Activated CD4-positive, alpha-beta T cell treated with anti-CD3 and anti-CD28 coated beads, Interleukin-2, amount 10 ng/mL, durations not matched to agents 24 days and 14 days (primary cell): Measurements from ENCODE around the gene CARNS1. TPM values are rescaled to one million over a fixed set of nuclear protein-coding genes. Genes with fewer than 3 reads are reported as not detected.
"Not testable (repeated sequence)": the region's sequence is repeated elsewhere in the genome, so short reads cannot be mapped to it uniquely, and the experiment has no call there.

Experiments used
- DNase-seq: peaks from one replicate; pipeline ENCODE4 v3.0.0; 2022
- H3K27ac Mint-ChIP-seq: one replicate; pipeline ENCODE4 v1.8.0; 2022; ENCODE audit warnings: mild to moderate bottlenecking, mixed read lengths
- H3K27me3 Mint-ChIP-seq: one replicate; pipeline ENCODE4 v1.8.0; 2022; ENCODE audit warnings: mixed read lengths
- H3K36me3 Mint-ChIP-seq: one replicate; pipeline ENCODE4 v1.8.0; 2022; ENCODE audit warnings: low read depth, mild to moderate bottlenecking, mixed read lengths
- H3K4me1 Mint-ChIP-seq: one replicate; pipeline ENCODE4 v1.8.0; 2021; ENCODE audit warnings: mixed read lengths
- H3K4me3 Mint-ChIP-seq: one replicate; pipeline ENCODE4 v1.8.0; 2022; ENCODE audit warnings: mild to moderate bottlenecking, moderate library complexity, mixed read lengths
- H3K9me3 Mint-ChIP-seq: one replicate; pipeline ENCODE4 v1.8.0; 2021; ENCODE audit warnings: mixed read lengths
- intact Hi-C: fragments of 100-400 bp; cut with micrococcal nuclease; formaldehyde crosslinking; loops from one replicate; pipeline ENCODE4 v1.15.1; 2023
- total RNA-seq: library from RNA; stranded (reverse); gene quantifications from 2 replicates; pipeline ENCODE4 v1.2.3, GENCODE V29; 2022

CARNS1 gene
- total RNA-seq, 1 donor from 2014 or later: 0.77 TPM

DNA sequence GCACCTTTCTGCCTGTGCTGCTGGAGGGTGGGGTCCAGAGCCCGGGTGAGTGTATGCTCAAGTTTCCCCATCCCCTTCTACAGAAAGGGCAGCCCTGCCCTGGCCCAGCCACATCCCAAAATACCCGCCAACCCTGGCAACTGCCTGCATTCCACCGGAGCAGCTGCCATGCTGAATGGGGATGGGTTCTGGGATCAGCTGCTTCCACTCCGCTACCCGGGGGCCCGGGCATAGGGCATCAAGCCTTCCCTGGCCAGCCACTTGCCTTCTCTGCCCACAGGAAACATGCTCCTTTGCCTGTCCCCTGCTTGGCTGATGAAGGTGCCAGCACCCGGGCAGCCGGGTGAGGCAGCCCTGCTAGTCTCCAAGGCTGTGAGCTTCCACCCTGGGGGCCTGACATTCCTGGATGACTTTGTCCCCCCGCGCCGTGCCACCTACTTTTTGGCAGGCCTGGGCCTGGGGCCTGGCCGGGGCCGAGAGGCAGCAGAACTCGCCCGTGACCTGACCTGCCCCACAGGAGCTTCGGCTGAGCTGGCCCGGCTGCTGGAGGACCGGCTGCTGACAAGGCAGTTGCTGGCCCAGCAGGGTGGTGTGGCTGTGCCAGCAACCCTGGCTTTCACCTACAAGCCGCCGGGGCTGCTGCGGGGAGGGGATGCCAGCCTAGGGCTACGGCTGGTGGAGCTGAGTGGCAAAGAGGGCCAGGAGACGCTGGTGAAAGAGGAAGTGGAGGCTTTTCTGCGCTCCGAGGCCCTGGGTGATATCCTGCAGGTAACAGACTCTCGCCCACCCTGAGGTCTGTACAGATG, 3.2 kb downstream of the CARNS1 start:
- Mint-ChIP-seq H3K36me3 (no peaks in the 10 kb centered on the region), H3K27ac (no peak overlapping the region), H3K4me1 (peaks cover 27% of the 10 kb centered on the region), H3K27me3 (peaks cover 15% of the 10 kb centered on the region), H3K4me3 (peak overlapping the region; percentile 68), H3K9me3 (no peaks in the 10 kb centered on the region)
- intact Hi-C loops: no loop called here
- no peak for DNase-seq

DNA sequence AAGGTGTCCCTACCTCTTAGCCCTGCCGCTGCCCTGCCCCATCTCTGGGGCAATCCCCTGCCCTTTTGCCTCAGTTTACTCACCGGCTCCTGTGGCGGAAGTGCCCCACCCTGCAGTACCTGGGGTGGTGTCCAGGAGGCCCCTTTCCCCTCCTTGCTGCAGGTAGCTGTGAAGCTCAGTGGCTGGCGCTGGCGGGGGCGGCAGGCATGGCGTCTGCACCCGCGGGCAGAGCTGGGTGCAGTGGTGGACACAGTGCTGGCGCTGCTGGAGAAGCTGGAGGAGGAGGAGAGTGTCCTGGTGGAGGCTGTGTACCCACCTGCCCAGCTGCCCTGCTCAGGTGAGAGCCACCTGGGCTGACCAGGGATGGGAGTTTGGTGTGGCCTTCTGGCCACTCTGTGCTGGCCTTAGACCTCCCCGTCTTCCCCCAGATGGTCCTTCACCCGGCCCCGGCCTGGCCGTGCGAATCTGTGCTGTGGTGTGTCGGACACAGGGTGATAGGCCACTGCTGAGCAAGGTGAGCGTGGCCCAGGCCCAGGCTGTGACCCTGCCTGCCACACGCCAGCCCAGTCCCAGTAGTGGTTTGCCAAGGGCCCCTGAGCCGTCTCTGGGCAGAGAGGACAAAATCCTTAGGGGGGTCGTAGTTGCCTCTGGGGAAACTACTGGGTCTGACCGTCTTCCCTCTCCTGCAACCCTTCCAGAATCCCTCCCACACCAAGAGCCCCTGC, 4.0 kb downstream of the CARNS1 start:
- Mint-ChIP-seq H3K27ac (no peak overlapping the region), H3K4me3 (peak overlapping the region; percentile 77), H3K36me3 (no peaks in the 10 kb centered on the region), H3K4me1 (peaks cover 28% of the 10 kb centered on the region), H3K9me3 (no peaks in the 10 kb centered on the region), H3K27me3 (peaks cover 15% of the 10 kb centered on the region)
- intact Hi-C loops: loop anchor here (10.0 kb wide), 1 partner anchor 185 kb away; the partner anchor contains the start of gene NDUFV1
- no peak for DNase-seq

DNA sequence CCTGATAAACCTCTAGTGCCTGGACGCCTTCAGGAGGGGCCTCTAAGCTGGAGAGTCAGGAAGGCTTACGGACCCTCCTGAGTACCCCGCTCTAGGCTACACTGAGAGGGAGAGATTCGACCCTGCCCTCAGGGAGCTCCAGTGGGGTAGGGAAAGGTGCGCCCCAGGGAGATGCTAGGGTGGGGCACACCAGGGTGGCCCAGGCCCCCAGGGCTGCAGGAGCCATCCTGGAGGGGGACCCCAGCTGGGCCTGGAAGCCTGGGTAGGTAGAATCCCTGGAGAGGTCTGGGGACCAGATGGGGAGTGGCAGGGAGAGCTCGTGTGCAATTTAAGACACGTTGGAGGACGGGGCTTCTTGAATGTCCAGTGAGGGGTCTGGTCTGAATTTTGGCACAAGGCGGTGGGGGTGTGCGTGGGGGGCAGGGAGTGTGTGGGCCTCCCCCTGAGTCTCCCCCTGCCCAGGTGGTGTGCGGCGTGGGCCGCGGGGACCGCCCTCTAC, 4.7 kb downstream of the CARNS1 start:
- Mint-ChIP-seq H3K27me3 (peaks cover 13% of the 10 kb centered on the region), H3K4me3 (peak overlapping the region; percentile 77), H3K36me3 (no peaks in the 10 kb centered on the region), H3K4me1 (peaks cover 34% of the 10 kb centered on the region), H3K27ac (peak overlapping the region; percentile 66), H3K9me3 (no peaks in the 10 kb centered on the region)
- intact Hi-C loops: loop anchor here (10.0 kb wide), 1 partner anchor 185 kb away; the partner anchor contains the start of gene NDUFV1
- no peak for DNase-seq

DNA sequence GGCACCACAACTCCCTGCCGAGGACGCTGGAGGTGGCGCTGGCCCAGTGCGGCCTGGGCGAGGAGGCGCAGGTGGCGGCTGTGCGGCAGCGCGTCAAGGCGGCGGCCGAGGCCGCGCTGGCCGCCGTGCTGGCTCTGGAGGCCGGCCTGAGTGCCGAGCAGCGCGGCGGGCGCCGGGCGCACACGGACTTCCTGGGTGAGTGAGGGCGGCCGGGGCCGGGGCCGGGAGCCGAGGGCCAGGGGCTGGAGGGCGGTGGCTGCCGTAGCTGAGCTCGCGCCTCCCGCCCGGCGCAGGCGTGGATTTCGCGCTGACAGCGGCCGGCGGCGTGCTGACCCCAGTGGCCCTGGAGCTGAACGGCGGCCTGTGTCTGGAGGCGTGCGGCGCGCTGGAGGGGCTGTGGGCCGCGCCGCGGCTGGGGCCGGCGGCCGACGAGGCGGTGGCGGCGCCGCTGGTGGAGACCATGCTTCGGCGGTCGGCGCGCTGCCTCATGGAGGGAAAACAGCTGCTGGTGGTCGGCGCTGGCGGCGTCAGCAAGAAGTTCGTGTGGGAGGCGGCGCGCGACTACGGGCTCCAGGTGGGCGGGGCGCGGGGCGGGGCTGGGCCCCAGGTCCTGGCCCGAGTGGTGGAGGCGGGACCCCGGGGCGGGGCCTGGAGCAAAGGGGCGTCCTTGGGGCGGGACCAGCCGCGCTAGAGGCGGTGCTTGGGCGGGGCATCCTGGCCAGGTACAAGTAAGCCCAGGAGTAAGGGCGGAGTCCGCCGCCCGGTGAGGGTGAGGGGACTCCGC, 5.4 kb downstream of the CARNS1 start:
- Mint-ChIP-seq H3K9me3 (no peaks in the 10 kb centered on the region), H3K27ac (peak overlapping the region; percentile 72), H3K4me1 (peaks cover 36% of the 10 kb centered on the region), H3K36me3 (no peaks in the 10 kb centered on the region), H3K4me3 (peak overlapping the region; percentile 77), H3K27me3 (peaks cover 12% of the 10 kb centered on the region)
- intact Hi-C loops: loop anchor here (1.0 to 10.0 kb wide), 2 partner anchors 20 to 184 kb away; partner anchors contain the start of genes NDUFV1 and PPP1CA
- DNase-seq: peak; percentile 99

DNA sequence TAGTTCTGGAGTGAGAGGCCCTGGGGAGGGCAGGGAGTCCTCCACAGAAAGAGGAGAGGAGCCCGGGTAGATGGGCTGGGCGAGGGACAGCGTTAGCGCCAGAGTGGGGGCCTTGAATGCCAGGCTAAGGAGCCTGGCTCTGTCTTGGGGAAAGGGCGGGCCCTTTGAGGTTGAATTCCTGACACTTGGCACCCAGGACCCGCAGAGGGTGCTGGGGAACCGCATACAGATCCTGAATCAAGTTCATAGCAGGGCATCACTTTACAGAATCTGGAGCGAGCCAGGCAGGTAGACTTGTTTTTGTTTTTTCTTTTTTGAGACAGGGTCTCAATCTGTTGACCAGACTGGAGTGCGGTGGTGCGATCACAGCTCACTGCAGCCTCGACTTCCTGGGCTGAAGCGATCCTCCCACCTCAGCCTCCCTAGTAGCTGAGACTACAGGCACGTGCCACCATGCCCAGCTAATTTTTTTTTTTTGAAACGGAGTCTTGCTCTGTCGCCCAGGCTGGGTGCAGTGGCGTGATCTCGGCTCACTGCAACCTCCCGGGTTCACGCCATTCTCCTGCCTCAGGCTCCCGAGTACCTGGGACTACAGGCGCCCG, 6.1 kb downstream of the CARNS1 start:
- Mint-ChIP-seq H3K9me3 (no peaks in the 10 kb centered on the region), H3K4me3 (peak overlapping the region; percentile 77), H3K36me3 (no peaks in the 10 kb centered on the region), H3K27me3 (peaks cover 6% of the 10 kb centered on the region), H3K27ac (peak overlapping the region; percentile 72), H3K4me1 (peaks cover 31% of the 10 kb centered on the region)
- DNase-seq: no peak
- intact Hi-C loops: loop anchor here (1.0 to 10.0 kb wide), 2 partner anchors 20 to 183 kb away; partner anchors contain the start of genes NDUFV1 and PPP1CA

DNA sequence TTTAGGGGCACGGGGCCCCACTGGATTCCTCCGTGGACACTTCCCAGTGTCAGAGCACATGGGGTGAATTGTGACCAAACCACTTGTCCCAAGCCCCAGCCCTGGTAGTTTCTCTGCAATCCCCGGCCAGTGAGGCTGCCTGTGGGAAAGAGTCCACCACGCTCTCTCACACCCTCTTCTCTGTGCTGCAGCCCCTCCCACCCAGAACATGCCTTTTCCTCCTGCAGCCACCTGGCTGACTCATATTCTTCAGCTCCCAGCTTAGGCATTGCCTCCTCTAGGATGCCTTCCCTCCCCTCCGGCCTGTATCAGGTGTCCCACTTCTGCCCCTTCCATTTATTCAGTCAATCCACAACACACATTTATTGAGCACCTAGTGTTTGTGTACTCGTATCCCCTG, 7.4 kb downstream of the CARNS1 start:
- peaks cover 30% of the 10 kb centered on the region for H3K4me1 Mint-ChIP-seq
- H3K36me3 Mint-ChIP-seq: no peaks in the 10 kb centered on the region
- no peak overlapping the region for H3K27ac Mint-ChIP-seq
- DNase-seq: no peak
- no peaks in the 10 kb centered on the region for H3K9me3 Mint-ChIP-seq
- peaks cover 2% of the 10 kb centered on the region for H3K27me3 Mint-ChIP-seq
- H3K4me3 Mint-ChIP-seq: peak overlapping the region; percentile 39
- intact Hi-C loops: loop anchor here (10.0 kb wide), 1 partner anchor 182 kb away; the partner anchor contains the start of gene NDUFV1

DNA sequence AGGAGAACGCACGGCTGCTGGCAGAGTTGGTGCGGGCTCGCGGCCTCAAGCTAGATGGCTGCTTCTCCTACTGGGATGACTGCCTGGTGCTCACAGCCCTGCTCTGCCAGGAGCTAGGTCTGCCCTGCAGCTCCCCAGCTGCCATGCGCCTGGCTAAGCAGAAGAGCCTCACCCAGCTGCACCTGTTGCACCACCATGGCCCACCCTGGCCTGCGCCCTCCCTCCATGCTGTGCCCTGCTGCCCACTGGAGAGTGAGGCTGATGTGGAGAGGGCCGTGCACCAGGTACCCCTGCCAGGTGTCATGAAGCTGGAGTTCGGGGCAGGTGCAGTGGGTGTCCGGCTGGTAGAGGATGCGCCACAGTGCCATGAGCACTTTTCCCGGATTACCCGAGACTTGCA, 8.0 kb downstream of the CARNS1 start:
- peaks cover 3% of the 10 kb centered on the region for H3K36me3 Mint-ChIP-seq
- no peak for DNase-seq
- no peaks in the 10 kb centered on the region for H3K27me3 Mint-ChIP-seq
- H3K4me1 Mint-ChIP-seq: peaks cover 30% of the 10 kb centered on the region
- intact Hi-C loops: loop anchor here (10.0 kb wide), 1 partner anchor 181 kb away; the partner anchor contains the start of gene NDUFV1
- H3K9me3 Mint-ChIP-seq: no peaks in the 10 kb centered on the region
- no peak overlapping the region for H3K27ac Mint-ChIP-seq
- H3K4me3 Mint-ChIP-seq: no peak overlapping the region

DNA sequence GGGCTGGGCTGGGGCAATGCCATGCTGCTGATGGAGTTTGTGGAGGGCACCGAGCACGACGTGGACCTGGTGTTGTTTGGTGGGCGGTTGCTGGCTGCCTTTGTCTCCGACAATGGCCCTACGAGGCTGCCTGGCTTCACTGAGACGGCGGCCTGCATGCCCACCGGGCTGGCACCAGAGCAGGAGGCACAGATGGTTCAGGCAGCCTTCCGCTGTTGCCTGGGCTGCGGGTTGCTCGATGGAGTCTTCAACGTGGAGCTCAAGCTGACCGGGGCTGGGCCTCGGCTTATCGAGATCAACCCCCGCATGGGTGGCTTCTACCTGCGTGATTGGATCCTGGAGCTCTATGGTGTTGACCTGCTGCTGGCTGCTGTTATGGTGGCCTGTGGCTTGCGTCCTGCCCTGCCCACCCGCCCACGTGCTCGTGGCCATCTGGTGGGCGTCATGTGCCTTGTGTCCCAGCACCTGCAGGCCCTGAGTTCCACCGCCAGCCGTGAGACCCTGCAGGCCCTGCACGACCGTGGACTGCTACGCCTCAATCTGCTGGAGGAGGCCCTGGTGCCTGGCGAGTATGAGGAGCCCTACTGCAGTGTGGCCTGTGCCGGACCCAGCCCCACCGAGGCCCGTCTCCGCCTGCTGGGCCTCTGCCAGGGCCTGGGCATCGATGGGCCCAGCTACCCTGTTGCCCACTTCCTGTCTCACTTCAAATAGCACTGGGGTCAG, 8.6 kb downstream of the CARNS1 start:
- no peak overlapping the region for H3K4me3 Mint-ChIP-seq
- peaks cover 3% of the 10 kb centered on the region for H3K36me3 Mint-ChIP-seq
- H3K9me3 Mint-ChIP-seq: no peaks in the 10 kb centered on the region
- intact Hi-C loops: loop anchor here (10.0 kb wide), 1 partner anchor 181 kb away; the partner anchor contains the start of gene NDUFV1
- peaks cover 29% of the 10 kb centered on the region for H3K4me1 Mint-ChIP-seq
- no peak overlapping the region for H3K27ac Mint-ChIP-seq
- DNase-seq: no peak
- H3K27me3 Mint-ChIP-seq: no peaks in the 10 kb centered on the region

DNA sequence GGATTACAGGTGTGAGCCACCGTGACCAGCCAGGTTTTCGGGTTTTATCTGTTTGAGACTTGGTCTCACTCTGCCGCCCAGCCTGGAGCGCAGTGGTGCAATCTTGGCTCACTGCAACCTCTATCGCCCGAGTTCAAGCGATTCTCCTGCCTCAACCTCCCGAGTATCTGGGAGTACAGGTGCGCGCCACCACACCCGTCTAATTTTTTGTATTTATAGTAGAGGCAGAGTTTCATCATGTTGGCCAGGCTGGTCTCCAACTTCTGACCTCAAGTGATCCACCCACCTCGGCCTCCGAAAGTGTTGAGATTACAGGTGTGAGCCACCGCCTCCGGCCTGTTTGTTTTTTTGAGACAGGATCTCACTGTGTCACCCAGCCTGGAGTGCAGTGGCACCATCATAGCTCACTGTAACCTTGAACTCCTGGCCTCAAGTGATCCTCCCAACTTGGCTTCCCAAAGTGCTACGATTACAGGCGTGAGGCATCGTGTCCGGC, 11.9 kb downstream of the CARNS1 start:
- Mint-ChIP-seq H3K4me3 (peak overlapping the region; percentile 98), H3K4me1 (peaks cover 31% of the 10 kb centered on the region), H3K27ac (peak overlapping the region; percentile 97), H3K36me3 (peaks cover 20% of the 10 kb centered on the region)
- H3K27me3 Mint-ChIP-seq, DNase-seq, H3K9me3 Mint-ChIP-seq: not testable (repeated sequence)
- intact Hi-C loops: loop anchor here (10.0 kb wide), 1 partner anchor 177 kb away; the partner anchor contains the start of gene NDUFV1

DNA sequence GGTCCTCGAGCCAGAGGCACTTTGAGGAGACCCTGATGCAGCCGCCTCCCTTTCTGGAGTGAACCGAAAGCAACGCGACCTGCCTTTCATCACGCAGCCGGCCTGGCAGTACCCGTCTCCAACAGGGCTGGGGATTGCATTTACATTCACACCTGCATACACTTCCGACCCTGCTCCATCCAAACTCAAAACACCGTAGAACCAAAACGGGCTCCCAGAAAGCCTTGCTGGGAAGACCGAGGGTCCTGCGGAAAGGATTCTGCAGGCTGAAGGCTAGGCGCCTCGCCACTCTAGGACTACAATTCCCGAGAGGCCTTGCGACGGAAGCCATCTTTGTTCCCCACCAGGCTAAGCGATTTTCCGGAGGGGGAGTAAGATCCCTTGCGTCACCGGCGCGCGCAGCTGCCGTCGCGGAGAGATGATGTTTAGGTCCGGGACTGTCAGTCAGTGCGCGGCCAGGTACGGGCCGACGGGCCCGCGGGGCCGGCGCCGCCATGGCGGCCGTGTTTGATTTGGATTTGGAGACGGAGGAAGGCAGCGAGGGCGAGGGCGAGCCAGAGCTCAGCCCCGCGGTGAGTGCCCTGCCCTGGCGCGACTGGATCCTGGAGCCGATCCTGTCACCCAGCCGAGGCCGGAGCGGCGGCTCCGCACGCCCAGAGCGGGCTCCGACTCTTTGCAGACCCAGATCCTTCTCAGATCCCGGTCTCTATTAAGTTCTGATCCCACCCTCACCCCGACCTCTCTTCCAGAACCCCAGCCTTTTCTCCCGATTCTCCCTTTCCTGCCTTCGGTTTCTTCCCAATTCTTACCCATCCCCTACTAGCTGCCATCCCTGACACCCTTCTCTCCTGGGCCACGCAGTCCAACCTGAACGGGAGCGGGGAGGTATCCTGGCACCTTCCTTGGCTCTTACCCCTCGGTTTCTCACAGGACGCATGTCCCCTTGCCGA, 12.8 kb downstream of the CARNS1 start, which contains the start of gene RPS6KB2:
RPS6KB2 (plus strand) TSS at position 443 of the 950 bp plus-strand sequence; CDS start at position 495, 52 bp downstream.
- Mint-ChIP-seq H3K27me3 (no peaks in the 10 kb centered on the region), H3K9me3 (no peaks in the 10 kb centered on the region), H3K4me1 (peaks cover 26% of the 10 kb centered on the region), H3K36me3 (peaks cover 23% of the 10 kb centered on the region), H3K27ac (peak within 1 kb of the TSS; percentile 97), H3K4me3 (peak within 1 kb of the TSS; percentile 98)
- DNase-seq: peak; percentile 100
- intact Hi-C loops: loop anchor here (1.0 to 10.0 kb wide), 6 partner anchors 8 to 176 kb away; partner anchors contain the start of genes NDUFV1, POLD4, PPP1CA and TMEM134

DNA sequence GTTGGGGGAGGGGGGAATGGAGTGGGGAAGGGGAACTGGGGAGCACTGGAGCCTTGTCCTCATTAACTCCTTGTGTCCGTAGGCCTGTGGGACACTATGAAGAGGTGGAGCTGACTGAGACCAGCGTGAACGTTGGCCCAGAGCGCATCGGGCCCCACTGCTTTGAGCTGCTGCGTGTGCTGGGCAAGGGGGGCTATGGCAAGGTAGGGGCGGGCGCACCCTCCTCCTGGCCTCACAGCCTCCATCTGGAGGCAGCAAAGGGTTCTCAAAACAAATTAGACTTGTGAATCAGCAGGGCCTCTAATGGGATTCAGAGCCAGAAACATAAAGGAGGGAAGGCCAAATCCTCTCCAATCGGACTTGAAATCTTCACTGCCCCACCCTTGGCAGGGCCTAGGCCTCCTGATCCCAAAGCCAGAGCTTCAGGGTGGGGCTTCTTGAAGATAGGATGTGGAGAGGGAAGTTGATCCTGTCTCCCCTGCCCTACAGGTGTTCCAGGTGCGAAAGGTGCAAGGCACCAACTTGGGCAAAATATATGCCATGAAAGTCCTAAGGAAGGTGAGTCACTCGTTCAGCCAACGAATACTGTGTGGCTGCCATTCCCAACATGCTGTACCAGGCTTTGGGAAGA, 13.7 kb downstream of the CARNS1 start:
- H3K9me3 Mint-ChIP-seq: no peaks in the 10 kb centered on the region
- H3K4me3 Mint-ChIP-seq: peak overlapping the region; percentile 98
- peaks cover 30% of the 10 kb centered on the region for H3K4me1 Mint-ChIP-seq
- H3K36me3 Mint-ChIP-seq: peaks cover 24% of the 10 kb centered on the region
- H3K27me3 Mint-ChIP-seq: no peaks in the 10 kb centered on the region
- no peak for DNase-seq
- peak overlapping the region; percentile 97 for H3K27ac Mint-ChIP-seq
- intact Hi-C loops: loop anchor here (2.0 to 10.0 kb wide), 2 partner anchors 76 to 176 kb away; partner anchors contain the start of genes NDUFV1 and POLD4
